Prostate gland (tissue), 2 donors: Measurements from ENCODE around the gene RAB5IF.

Experiments used
- CTCF ChIP-seq, 4 experiments: fragments of 200-600 bp in 2 of 4; fragments of 450-650 bp in 2 of 4; sonication (generic) in 2 of 4; IDR thresholded peaks; 1 replicate in 3 of 4; 2 replicates in 1 of 4; pipeline ENCODE4 v1.5.1; 2016 to 2019; ENCODE audit warnings: antibody characterized with exemption in 4 of 4, mild to moderate bottlenecking in 2 of 4, moderate library complexity in 2 of 4
- POLR2A ChIP-seq: fragments of 450-650 bp; IDR thresholded peaks from one replicate; pipeline ENCODE4 v1.6.1; 2016; ENCODE audit warnings: antibody characterized with exemption, mild to moderate bottlenecking
- POLR2AphosphoS5 ChIP-seq: sonication (generic); formaldehyde crosslinking; IDR thresholded peaks from one replicate; pipeline ENCODE4 v1.6.1; 2017; ENCODE audit warnings: antibody characterized with exemption

GRCh38 chr20:36563374-36563773 is 42.2 kb upstream of the RAB5IF start:
- no peak for TF ChIP-seq CTCF (IDR thresholded peaks at IDR 0.05)
- TF ChIP-seq POLR2A: no peak
- TF ChIP-seq POLR2AphosphoS5: no peak
